Parietal lobe (tissue), 2 donors: ENCODE results near the gene EFCAB3. TPM values are rescaled to one million over a fixed set of nuclear protein-coding genes. Genes with fewer than 3 reads are reported as not detected.

Source experiments
- small RNA-seq: library from RNA; depleted of rRNA; stranded (forward); fragments of <200 nt; gene quantifications from one replicate; pipeline ENCODE3, GENCODE V24; 2014; ENCODE audit warnings: low replicate concordance
- total RNA-seq: library from RNA; depleted of rRNA; stranded (reverse); fragments of >200 nt; gene quantifications from one replicate; pipeline ENCODE4 v1.2.3, GENCODE V29; 2014

The EFCAB3 gene
- total RNA-seq: not detected

DNA sequence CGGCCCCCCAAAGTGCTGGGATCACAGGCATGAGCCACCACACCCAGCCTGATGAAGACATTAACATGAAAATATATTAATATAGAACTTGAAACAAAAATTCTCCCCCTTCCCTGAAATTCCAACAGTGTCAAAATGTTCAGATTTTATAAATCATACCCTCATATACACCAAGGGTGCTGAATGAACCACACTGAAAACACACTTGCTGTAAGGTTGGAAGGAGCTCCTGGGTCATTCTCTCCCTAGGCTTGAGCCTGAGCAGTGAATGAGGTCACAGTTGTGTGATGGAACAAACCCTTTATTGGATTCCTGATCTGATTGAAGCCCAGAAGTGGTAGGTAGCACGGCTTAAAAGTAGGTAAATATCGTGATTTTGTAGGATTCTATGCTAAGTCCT, at the start of gene EFCAB3:
Gene EFCAB3, plus strand, starts transcription at position 301 of the 400 bp plus-strand sequence. CDS start 2,427 bp downstream, outside the sequence.

DNA sequence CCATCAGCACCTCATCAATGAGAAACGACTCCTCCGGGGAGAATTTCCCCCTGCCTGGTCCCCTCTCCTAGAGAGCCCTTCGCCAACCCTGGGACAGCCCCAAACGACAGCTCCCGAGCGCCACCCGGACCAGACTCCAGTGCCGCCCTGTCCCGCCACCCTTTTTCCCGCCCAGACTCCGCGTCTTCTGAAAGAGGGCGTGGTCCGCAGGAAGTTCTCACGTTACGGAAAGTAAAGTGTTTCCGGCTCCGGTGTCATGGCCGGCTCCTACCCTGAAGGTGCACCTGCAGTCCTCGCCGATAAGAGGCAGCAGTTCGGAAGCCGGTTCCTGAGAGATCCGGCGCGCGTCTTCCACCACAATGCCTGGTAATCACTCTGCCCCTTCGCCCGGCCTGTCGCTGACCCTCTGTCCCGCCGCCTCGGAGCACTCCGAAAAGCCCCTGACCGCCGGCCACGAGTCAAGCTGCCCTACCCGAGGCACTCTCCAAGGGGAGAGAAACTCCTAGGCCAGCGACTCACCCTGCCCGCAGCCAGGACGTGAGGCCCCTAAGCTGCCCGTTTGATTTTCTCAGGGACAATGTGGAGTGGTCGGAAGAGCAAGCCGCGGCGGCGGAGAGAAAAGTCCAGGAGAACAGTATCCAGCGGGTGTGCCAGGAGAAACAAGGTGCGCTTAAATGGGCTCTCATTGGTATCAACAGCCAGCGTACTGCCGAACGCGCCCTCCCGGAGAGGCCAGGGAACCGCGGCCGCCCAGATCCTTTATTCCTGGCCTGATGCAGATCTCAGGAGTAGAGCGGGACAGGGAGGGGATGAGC, 43.5 kb downstream of the EFCAB3 start, which contains the start of gene METTL2A:
Gene METTL2A, plus strand, starts transcription at position 251 of the 815 bp plus-strand sequence. Its CDS starts 6 bp downstream, at position 257.

Small RNA genes within 50 kb of the gene (small RNA-seq; reads per million reads assigned to genes)
- gene RNU7-52P: not detected

Other genes starting within 250 kb of the EFCAB3 start
- gene METTL2A, start 43.3 kb downstream of the EFCAB3 start, total RNA-seq: 30.7 TPM
- gene TLK2, start 98.3 kb downstream of the EFCAB3 start, total RNA-seq: 90.5 TPM
- 19.4 TPM for gene MRC2, start 247.1 kb downstream of the EFCAB3 start, total RNA-seq